H1 (cell line): ENCODE results near the gene NFYA. TPM values are rescaled to one million over a fixed set of nuclear protein-coding genes. Genes with fewer than 3 reads are reported as not detected.
A peak's percentile ranks its signal among the peaks of the same experiment; 100 is the strongest.

ENCODE experiments used
- CTCF ChIA-PET: fragments of 300-600 bp; sonication (Branson Sonifier 250); formaldehyde crosslinking; loops from one replicate; lab custom pipeline; 2021; ENCODE audit not compliant: partially characterized antibody; lab: Charles Lee
- POLR2A ChIA-PET: fragments of 300-600 bp; sonication (Branson Sonifier 250); formaldehyde crosslinking; loops from one replicate; lab custom pipeline; 2021; ENCODE audit warnings: inconsistent platforms; ENCODE audit not compliant: partially characterized antibody; lab: Charles Lee
- DNase-seq, 2 experiments: peaks; one replicate each; pipeline versions ENCODE4 v3.0.0 to v3.0.0-alpha.2; 2010 to 2022; ENCODE audit warnings: low spot score in 2 of 2, low read depth in 1 of 2, mixed read lengths in 1 of 2
- FAIRE-seq: peaks from 2 replicates; lab custom pipeline; 2011; peaks lifted over from hg19 to GRCh38; lab: Jason Lieb, UNC
- H2AFZ ChIP-seq: 2 replicates; pipeline ENCODE4 v1.8.1; 2012; ENCODE audit warnings: low read length, inconsistent platforms
- H2AK5ac ChIP-seq: 2 replicates; pipeline ENCODE4 v1.6.1; 2013; ENCODE audit warnings: low read depth, low read length
- H2BK120ac ChIP-seq: replicated peaks from 2 replicates; pipeline ENCODE3; 2013; ENCODE audit warnings: low read depth, low read length, inconsistent platforms
- H2BK12ac ChIP-seq: 2 replicates; pipeline ENCODE4 v1.6.1; 2013; ENCODE audit warnings: low read depth, low read length
- H2BK15ac ChIP-seq: 2 replicates; pipeline ENCODE4 v1.6.1; 2013; ENCODE audit warnings: low read length
- H2BK20ac ChIP-seq: 2 replicates; pipeline ENCODE4 v1.6.1; 2013; ENCODE audit warnings: low read length
- H2BK5ac ChIP-seq: 2 replicates; pipeline ENCODE4 v1.6.1; 2013; ENCODE audit warnings: low read depth, low read length
- H3K14ac ChIP-seq: 2 replicates; pipeline ENCODE4 v1.6.1; 2013; ENCODE audit warnings: inconsistent platforms; ENCODE audit not compliant: insufficient read length
- H3K18ac ChIP-seq: 2 replicates; pipeline ENCODE4 v1.6.1; 2013; ENCODE audit warnings: low read length; ENCODE audit errors: extremely low read depth
- H3K23ac ChIP-seq: 2 replicates; pipeline ENCODE4 v1.6.1; 2013; ENCODE audit warnings: inconsistent platforms; ENCODE audit not compliant: insufficient read length
- H3K23me2 ChIP-seq: 2 replicates; pipeline ENCODE4 v1.6.1; 2013; ENCODE audit warnings: low read depth, low read length
- H3K27ac ChIP-seq: 2 replicates; pipeline ENCODE4 v1.6.1; 2011; ENCODE audit warnings: low read depth, low read length, inconsistent platforms
- H3K27me3 ChIP-seq, 4 experiments: replicated peaks in 1 of 4; 1 replicate in 1 of 4; 2 replicates in 3 of 4; pipeline versions ENCODE4 v1.6.1 to v1.8.1; 2011 to 2013; ENCODE audit warnings: low read length in 3 of 4, mild to moderate bottlenecking in 3 of 4, inconsistent platforms in 2 of 4, mixed read lengths in 2 of 4, moderate library complexity in 1 of 4; ENCODE audit not compliant: control insufficient read depth in 3 of 4, insufficient read depth in 3 of 4; ENCODE audit errors: extremely low read depth in 1 of 4
- H3K36me3 ChIP-seq, 4 experiments: 2 replicates each; pipeline versions ENCODE4 v1.6.1 to v1.8.1; 2011 to 2013; ENCODE audit warnings: mild to moderate bottlenecking in 4 of 4, low read length in 3 of 4, moderate library complexity in 2 of 4, control low read depth in 1 of 4, inconsistent platforms in 1 of 4; ENCODE audit not compliant: insufficient read depth in 4 of 4, control insufficient read depth in 2 of 4
- H3K4ac ChIP-seq: replicated peaks from 2 replicates; pipeline ENCODE3; 2013; ENCODE audit warnings: low read length, low read depth, mixed read lengths, inconsistent platforms; ENCODE audit not compliant: insufficient read length
- H3K4me1 ChIP-seq, 4 experiments: replicated peaks in 1 of 4; 1 replicate in 1 of 4; 2 replicates in 3 of 4; pipeline versions ENCODE4 v1.6.1 to v1.8.1; 2011 to 2013; ENCODE audit warnings: low read length in 3 of 4, inconsistent platforms in 2 of 4, mixed read lengths in 1 of 4; ENCODE audit not compliant: insufficient read depth in 4 of 4, control insufficient read depth in 3 of 4
- H3K4me2 ChIP-seq, 2 experiments: 2 replicates each; pipeline versions ENCODE4 v1.6.1 to v1.8.1; 2011 to 2013; ENCODE audit warnings: low read depth in 2 of 2, low read length in 2 of 2, control low read depth in 1 of 2, inconsistent platforms in 1 of 2, mild to moderate bottlenecking in 1 of 2; ENCODE audit not compliant: insufficient read depth in 1 of 2
- H3K4me3 ChIP-seq, 4 experiments: fragments of 200-600, 300-600 bp in 1 of 4; sonication (generic), shearing (Covaris generic), sonication (Bioruptor Twin) in 1 of 4; 2 replicates each; pipeline versions ENCODE4 v1.5.1 to v1.8.1; 2011 to 2016; ENCODE audit warnings: low read length in 4 of 4, low read depth in 3 of 4, control low read depth in 2 of 4, inconsistent platforms in 2 of 4, mild to moderate bottlenecking in 2 of 4, mixed read lengths in 1 of 4, moderate library complexity in 1 of 4; ENCODE audit not compliant: insufficient read depth in 2 of 4; ENCODE audit errors: extremely low read depth in 1 of 4
- H3K56ac ChIP-seq: replicated peaks from 2 replicates; pipeline ENCODE3; 2013; ENCODE audit warnings: low read depth, mild to moderate bottlenecking, mixed read lengths, low read length, inconsistent platforms; ENCODE audit not compliant: insufficient read length
- H3K79me1 ChIP-seq: 2 replicates; pipeline ENCODE4 v1.6.1; 2013; ENCODE audit warnings: low read depth, low read length, control low read depth
- H3K79me2 ChIP-seq, 2 experiments: 2 replicates each; pipeline versions ENCODE4 v1.6.1 to v1.8.1; 2012 to 2013; ENCODE audit warnings: low read length in 2 of 2, mild to moderate bottlenecking in 2 of 2, inconsistent platforms in 1 of 2; ENCODE audit not compliant: insufficient read depth in 2 of 2, control insufficient read depth in 1 of 2
- H3K9ac ChIP-seq, 4 experiments: replicated peaks in 1 of 4; 1 replicate in 1 of 4; 2 replicates in 3 of 4; pipeline versions ENCODE4 v1.6.1 to v1.8.1; 2011 to 2013; ENCODE audit warnings: low read depth in 3 of 4, low read length in 3 of 4, control low read depth in 2 of 4, mild to moderate bottlenecking in 2 of 4, moderate library complexity in 2 of 4, inconsistent platforms in 1 of 4; ENCODE audit errors: extremely low read depth in 1 of 4
- H3K9me3 ChIP-seq, 2 experiments: 2 replicates each; pipeline versions ENCODE4 v1.6.1 to v1.8.1; 2012 to 2013; ENCODE audit warnings: mild to moderate bottlenecking in 2 of 2, moderate library complexity in 2 of 2, control low read depth in 1 of 2, inconsistent platforms in 1 of 2, low read depth in 1 of 2, low read length in 1 of 2, mixed read lengths in 1 of 2; ENCODE audit not compliant: insufficient read depth in 2 of 2
- H4K20me1 ChIP-seq, 2 experiments: replicated peaks in 1 of 2; 2 replicates each; pipeline versions ENCODE3 to v1.8.1; 2011 to 2013; ENCODE audit warnings: inconsistent platforms in 2 of 2, low read length in 2 of 2, mild to moderate bottlenecking in 1 of 2; ENCODE audit not compliant: insufficient read depth in 2 of 2, control insufficient read depth in 1 of 2
- H4K5ac ChIP-seq: 2 replicates; pipeline ENCODE4 v1.6.1; 2013; ENCODE audit warnings: low read length, low read depth, mixed read lengths, inconsistent platforms; ENCODE audit not compliant: insufficient read length
- H4K8ac ChIP-seq: 2 replicates; pipeline ENCODE4 v1.8.0; 2013; ENCODE audit warnings: mild to moderate bottlenecking, moderate library complexity, low read length, inconsistent platforms; ENCODE audit not compliant: insufficient read depth; ENCODE audit errors: extremely low read depth
- H4K91ac ChIP-seq: replicated peaks from 2 replicates; pipeline ENCODE3; 2013; ENCODE audit warnings: low read length, mixed read lengths, inconsistent platforms; ENCODE audit not compliant: insufficient read length
- CTBP2 ChIP-seq: IDR thresholded peaks from 2 replicates; pipeline ENCODE4 v1.7.0; 2011; ENCODE audit warnings: borderline replicate concordance, mild to moderate bottlenecking, moderate library complexity, mixed read lengths, low read length; ENCODE audit not compliant: insufficient read depth, insufficient read length
- EP300 ChIP-seq, 2 experiments: IDR thresholded peaks; 1 replicate in 1 of 2; 2 replicates in 1 of 2; pipeline ENCODE4 v1.6.1; 2011 to 2012; ENCODE audit warnings: low read depth in 2 of 2, low read length in 2 of 2, mild to moderate bottlenecking in 2 of 2, borderline replicate concordance in 1 of 2, inconsistent platforms in 1 of 2, moderate library complexity in 1 of 2
- WGBS, 2 experiments: shearing (Covaris generic) in 1 of 2; methylation state at CpG; one replicate each; pipeline versions ENCODE4 v1.1.6 to v1.1.7; 2013 to 2015; ENCODE audit warnings: low lambda C conversion rate in 2 of 2, mixed read lengths in 2 of 2, inconsistent platforms in 1 of 2, low coverage in 1 of 2, missing lambda C conversion rate in 1 of 2; ENCODE audit not compliant: insufficient replicate concordance in 2 of 2, insufficient coverage in 1 of 2, insufficient read length in 1 of 2; ENCODE audit errors: extremely low coverage in 1 of 2, missing lambda C conversion rate in 1 of 2; 5-methylcytosine and 5-hydroxymethylcytosine counted together
- polyA plus RNA-seq, 7 experiments: library from polyadenylated mRNA; depleted of rRNA in 3 of 7; stranded (reverse) in 5 of 7; unstranded in 2 of 7; fragments of >200 nt in 5 of 7; fragments of 200-250 nt in 2 of 7; gene quantifications; 1 replicate in 5 of 7; 2 replicates in 1 of 7; 4 replicates in 1 of 7; pipeline versions ENCODE4 v1.2.1 to v1.2.3, GENCODE V29; 2011 to 2013; ENCODE audit warnings: missing spikeins in 2 of 7, mixed read lengths in 2 of 7
- total RNA-seq: library from RNA; stranded (reverse); fragmentation: NEBNext Ultra II Directional; extraction: Animal tissue kit (Norgen Biotek cat#: 25700); gene quantifications from 2 replicates; pipeline ENCODE4 v1.2.1, GENCODE V29; 2021

Gene NFYA
- total and polyA plus RNA-seq, 2 of the 8 experiments (the other 6 are each of a cell fraction or from before 2014, with no cell fraction given): 19.8 to 33.7 TPM

DNA sequence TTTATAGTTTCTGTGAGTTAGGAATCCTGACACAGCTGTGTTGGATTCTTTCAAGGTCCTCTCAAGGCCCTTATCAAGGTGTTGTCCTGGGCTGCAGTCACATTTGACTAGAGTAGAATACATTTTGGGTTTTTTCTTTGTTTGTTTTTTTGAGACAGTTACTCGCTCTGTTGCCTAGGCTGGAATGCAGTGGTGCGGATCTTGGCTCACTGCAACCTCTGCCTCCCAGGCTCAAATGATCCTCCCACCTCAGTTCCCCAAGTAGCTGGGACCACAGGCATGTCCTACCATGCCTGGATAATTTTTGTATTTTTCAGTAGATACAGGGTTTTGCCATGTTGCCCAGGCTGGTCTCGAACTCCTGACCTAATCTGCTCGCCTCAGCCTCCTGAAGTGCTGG lies 15.7 kb downstream of the NFYA start:
- H3K56ac ChIP-seq: no peak overlapping the region
- no peak overlapping the region for H2BK20ac ChIP-seq
- H2BK5ac ChIP-seq: no peak overlapping the region; the same call in 1 of the 2 replicates
- WGBS, 2 experiments: 86% methylated on average over 4 of the region's 4 CpGs; no CpG with 5 or more reads in 1 of the 2 experiments
- no peaks in the 10 kb centered on the region for H3K23me2 ChIP-seq
- no peak overlapping the region for H3K4ac ChIP-seq
- no peak for TF ChIP-seq EP300 (IDR thresholded peaks at IDR 0.05; ENCODE audit: borderline replicate concordance in 1 of 2, low read depth in 2 of 2, low read length in 2 of 2)
- TF ChIP-seq CTBP2: no peak
- H3K27ac ChIP-seq: no peak overlapping the region
- DNase-seq (no peak), FAIRE-seq (no peak)
- H3K14ac ChIP-seq: no peak overlapping the region
- H3K36me3 ChIP-seq: peaks cover 18 to 89% (median 48%) of the 10 kb centered on the region in 4 experiments
- ChIA-PET POLR2A (no interaction called here), CTCF (interaction anchor here (1.9 to 2.1 kb wide), 2 partner anchors 13 to 94 kb away, joined by 5 to 6 read pairs; no protein-coding TSS in a partner anchor)
- H4K8ac ChIP-seq: no peak overlapping the region
- H3K23ac ChIP-seq: no peak overlapping the region
- no peak overlapping the region for H4K91ac ChIP-seq
- H3K79me2 ChIP-seq: peaks cover 0 to 13% of the 10 kb centered on the region in 2 experiments; a peak in 2 of 4 replicates
- H3K9ac ChIP-seq: no peak overlapping the region
- no peak overlapping the region for H2BK120ac ChIP-seq
- no peaks in the 10 kb centered on the region; the same call in 1 of the 2 replicates for H3K79me1 ChIP-seq
- H2AK5ac ChIP-seq: no peak overlapping the region
- no peak overlapping the region for H3K4me2 ChIP-seq
- H3K4me1 ChIP-seq: no peaks in the 10 kb centered on the region
- no peak overlapping the region for H4K5ac ChIP-seq
- H2AFZ ChIP-seq: no peak overlapping the region
- H3K4me3 ChIP-seq: no peak overlapping the region
- H3K27me3 ChIP-seq: no peaks in the 10 kb centered on the region
- 0 out of 2 replicates have a peak overlapping the region, but pooled peaks have one; percentile 27 for H2BK12ac ChIP-seq
- no peak overlapping the region for H2BK15ac ChIP-seq
- no peak overlapping the region for H3K18ac ChIP-seq
- H3K9me3 ChIP-seq: no peaks in the 10 kb centered on the region
- H4K20me1 ChIP-seq: peaks cover 0 to 7% of the 10 kb centered on the region in 2 experiments
